NCI-H446 (cell line): ENCODE results near the gene HLCS.
A peak's percentile ranks its signal among the peaks of the same experiment; 100 is the strongest.

Experiments
- DNase-seq, 2 experiments: peaks; one replicate each; lab custom pipeline; 2025; lab: John Stamatoyannopoulos, UW

Gene HLCS

DNA sequence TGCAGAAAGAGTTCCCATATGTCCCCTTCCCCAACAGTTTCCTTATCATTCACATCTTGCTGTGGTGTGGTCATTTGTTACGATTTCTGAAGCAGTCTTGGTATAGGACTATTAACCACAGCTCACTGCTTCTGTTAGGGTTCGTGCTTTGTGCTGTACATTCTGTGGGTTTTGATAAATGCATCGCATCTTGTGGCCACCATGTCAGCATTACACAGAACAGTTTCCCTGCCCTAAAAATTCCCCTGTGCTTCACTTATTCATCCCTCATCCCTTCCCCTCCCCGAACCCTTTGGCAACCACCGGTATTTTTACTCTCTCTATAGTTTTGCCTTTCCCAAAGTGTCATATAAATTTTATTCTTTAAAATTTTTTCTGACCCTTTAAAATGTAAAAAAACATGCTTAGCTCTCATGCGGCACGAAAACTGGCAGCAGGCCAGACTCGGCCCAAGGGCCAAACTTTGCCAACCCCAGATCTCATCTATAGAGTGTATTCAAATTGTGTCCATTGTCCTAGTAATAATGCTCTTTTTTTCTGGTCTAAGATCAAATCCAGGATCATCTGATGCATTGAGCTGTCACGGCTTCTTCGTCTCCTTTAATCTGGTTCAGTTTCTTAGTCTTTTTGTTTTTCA, 189.4 kb downstream of the HLCS start:
- DNase-seq: no peak

DNA sequence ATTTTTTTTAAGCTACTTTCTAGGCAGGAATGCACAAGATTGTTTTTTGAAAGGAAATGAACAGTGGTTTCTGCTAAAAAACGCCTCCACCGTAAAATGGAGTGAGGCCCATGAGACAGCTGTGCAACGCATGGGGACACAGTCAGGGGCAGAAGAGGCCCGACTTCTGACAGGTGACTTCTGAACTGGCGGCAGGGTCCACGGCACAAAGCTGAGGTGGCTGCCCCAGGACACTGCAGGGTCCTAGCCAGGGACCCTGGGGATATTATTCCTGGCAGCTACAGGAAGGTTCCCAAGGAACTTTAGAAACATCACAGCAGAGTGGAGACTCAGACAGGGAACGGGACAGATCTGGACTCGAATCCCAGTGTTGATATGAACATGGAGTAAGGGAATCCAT, 192.5 kb downstream of the HLCS start:
- no peak for DNase-seq

DNA sequence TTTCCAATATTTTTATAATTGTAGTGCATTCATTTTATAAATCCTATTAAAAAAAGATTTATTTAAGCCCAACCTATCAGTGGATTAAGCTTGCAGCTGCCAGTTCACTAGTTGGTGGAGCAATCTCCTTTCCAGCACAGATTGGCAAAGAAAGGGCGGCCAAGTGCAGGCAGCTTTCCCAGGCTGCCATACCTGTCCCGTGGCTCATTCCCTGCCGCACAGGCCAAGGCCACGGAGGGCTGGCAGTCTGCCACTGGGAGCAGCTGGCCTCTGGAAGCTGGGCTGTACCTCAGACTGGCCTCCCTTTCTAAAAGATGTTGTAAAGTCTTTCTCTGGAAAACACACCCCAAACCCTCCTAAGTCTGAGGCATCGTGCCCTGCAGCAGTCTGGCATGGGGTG, 193.4 kb downstream of the HLCS start:
- peak; percentile 69 to 95 for DNase-seq

DNA sequence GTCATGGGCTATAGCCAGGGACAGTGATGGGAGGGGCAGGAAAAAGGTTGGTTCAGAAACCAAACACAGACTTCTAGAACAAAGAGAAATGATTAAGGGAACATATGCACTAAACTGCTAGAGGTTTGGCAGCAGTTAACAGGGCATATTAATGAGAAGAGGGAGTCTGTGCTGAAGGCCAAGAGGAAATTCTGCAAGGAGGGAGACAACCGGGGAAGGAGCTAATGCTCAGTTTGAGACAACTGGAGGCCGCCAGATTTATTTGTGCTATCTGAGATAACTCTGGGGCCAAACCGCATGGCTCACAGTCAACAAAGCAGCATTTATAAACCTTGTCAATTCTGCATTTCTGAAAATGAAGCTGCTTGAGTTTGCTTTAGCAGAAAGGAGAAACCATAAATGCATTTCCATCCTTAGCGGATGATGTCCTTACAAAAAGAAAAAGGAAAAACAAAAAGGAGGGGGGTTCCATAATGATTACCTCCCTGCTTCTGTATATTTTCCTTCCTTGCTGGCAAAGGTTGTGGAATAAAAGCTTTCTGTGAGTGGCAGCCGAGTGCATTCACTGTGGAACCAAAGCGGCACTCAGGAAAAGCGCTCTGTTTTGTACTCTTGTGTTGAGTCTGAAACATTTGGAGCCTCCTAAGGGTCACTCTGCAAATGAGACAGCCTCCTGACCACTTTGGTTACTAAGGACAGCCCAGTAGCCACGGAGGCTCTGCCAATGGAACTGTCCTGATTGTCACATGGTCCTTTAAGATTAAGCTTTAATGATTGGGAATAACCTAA, 197.2 kb downstream of the HLCS start:
- peak in 1 of 2 experiments; percentile 75 for DNase-seq

DNA sequence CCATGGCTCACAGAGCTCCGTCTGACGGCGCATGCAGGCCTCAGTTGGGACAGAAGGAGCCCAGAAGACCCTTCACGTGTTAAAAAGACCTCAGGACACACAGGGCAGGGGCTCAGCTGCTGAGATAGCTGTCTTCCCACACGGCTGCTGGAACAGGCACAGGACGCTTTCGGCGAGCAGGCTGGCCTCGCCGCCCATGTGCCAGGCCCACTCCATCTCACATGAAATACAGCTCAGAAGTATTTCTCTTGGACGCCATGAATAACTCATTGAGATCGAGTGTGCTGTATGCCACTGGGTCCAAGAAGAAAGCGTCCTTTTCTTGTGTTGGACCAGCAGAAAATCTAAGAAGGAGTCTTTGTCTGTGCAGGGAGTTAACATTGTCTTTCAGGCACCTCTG, 198.0 kb downstream of the HLCS start:
- no peak for DNase-seq

DNA sequence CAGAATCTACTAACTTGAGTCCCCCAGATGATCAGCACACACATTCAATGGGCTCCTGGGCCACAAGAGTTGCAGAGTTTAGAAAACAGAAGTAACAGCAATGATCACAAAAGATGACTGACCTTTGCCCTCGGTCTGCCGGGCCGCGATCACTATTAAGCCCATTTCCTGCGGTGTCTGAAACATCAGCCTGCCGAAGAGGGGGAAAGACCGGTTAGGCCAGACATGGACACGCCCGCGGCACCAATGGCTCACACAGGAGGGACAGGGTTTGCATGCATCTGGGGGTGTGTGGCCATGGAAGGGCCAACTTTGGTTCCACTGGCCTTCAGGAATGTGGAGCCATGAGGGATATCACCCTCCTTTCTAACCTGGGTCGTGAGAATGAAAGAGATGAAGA, 199.4 kb downstream of the HLCS start:
- no peak for DNase-seq

DNA sequence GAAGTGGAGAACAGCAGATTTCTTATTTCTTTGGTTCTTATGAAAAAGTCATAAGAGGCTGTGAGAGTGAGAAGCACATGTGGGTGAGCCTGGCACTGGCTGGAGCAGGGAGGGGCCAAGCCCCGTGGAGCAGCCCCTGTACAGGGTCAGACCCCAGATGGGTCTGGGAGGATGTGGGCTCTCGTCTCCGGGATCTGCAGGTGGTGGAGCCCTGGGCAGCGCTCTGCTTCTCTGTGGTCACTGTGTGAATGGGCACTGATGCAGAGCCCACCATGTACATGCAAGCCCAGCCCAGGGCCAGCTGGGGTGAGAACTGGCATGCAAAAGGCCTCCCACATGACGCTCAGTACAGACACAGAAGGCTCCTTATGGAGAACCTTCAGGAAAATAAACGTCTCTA, 200.0 kb downstream of the HLCS start:
- DNase-seq: no peak

DNA sequence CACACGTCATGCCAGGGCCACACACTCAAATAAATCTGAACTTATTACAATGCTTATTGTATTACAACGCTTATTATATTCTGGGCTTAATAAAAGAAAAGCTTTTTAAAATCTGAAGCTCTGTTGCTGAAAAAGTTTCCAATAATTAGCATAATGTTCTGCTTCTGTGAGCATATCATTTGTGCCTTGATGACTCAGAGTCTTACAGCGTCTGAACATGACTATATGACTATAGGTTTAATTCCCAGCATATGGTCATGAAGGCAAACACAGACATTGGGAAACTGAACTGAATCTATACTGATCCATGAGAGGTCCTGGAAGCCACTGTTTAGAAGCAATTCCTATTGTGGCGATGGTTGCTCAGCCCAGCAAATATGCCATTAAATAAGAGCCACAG, 201.2 kb downstream of the HLCS start:
- no peak for DNase-seq

DNA sequence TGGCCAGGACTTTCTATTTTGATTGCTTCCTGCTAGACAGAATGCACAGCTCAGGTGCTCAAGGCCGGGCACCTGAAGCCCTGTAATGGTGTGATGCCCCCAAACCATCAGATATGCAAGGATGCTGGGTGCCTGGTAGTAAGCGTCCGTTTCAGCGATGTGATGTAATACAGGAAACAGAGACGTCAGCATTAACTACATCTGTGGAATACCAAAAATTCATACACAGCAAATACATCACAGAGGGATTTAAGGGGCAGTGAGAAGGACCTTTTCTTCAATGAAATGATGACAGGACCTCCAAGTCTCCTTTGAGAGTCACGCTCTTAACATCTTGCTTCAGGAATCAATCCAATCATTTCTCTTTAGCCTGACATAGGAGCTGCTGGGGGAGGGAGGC, 203.2 kb downstream of the HLCS start:
- DNase-seq: no peak

DNA sequence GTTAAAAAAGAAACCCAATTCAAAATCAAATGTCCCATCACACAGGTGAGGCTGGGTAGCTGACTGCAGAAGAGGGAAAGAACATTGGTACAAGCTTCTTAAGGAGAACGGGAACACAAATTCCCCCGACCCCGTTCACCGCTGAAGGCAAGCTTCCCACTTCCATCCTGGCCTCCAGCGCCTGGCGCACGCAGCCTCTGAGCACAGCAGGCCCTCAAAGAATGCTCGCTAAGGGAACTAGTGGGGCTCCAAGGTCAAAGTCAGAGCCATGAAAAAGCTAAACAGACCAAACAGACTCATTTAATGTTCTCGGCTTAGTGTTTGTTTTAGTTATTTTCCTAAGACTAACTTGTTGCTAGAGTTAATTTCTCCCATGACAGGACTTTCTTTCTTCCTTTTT, 203.8 kb downstream of the HLCS start:
- DNase-seq: no peak

DNA sequence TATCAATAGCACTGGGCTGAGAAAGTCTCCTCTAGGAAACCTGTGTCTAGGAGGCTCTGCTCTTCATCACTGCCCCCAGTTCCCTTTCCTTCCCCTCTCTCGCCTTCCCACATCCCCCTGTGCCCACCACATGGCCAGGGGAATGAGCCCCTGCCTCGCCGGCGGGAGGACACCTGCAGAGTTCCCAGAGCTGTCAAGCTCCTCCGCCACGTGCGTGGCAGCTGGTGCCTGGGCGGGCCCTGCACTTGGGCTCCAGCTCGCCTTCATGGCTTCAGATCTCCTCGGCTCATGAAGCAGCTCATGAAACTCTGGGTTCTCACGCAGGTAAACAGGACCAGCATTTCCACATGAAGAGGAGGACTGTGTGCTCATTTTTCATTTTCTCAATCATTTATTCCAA, 204.8 kb downstream of the HLCS start:
- no peak for DNase-seq

DNA sequence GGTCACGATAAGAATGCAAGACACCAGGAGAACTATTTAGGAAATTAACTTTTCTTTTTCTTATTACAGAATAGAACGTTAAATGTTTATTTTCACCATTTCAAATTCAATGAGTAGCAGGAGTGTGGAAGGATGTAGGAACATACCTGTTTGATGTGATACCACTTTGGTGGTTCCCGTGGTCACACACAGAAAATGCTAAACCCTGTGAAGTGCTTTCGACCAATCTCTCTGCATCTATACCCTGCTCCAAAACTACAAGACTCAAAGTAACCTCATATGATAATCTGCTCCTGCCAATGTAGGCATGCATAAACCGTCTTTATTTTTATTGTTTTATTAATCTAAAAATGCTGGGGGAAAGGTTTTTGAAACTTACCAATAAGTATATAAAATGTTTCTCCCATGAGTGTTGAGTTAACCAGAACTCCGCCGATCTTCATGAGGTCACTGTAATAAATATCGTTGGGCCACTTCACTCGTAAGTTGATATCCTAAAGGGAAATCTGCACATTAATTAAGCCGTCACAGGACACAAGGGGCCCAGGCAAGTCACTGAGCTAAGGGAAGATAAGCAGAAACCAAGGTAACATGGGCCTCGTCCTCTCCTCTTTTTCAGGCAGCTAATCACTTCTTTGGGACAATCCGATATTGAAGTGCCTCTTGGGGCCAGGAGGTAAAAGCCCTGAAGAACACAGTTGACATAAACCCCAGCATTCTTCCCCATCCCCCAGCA, 207.0 kb downstream of the HLCS start:
- no peak for DNase-seq

DNA sequence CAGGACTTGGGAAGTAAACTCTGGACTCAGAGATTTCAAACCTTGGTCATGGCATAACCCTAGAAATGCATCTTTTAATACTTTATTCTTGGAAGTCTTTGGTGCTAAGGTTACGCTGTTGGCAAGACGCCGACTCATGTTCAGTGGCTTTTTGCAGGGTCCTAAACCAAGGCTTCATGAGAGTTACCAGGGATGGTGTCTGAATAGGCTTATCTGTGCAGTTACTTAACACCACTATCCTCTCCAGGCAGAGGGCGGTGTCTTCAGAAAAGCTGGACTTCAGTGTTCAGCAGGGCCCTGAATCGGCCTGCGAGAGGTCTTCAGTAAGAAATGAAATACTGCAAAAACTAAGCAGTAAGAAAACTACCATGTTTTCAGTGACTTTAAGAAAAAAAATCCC, 209.3 kb downstream of the HLCS start:
- no peak for DNase-seq

DNA sequence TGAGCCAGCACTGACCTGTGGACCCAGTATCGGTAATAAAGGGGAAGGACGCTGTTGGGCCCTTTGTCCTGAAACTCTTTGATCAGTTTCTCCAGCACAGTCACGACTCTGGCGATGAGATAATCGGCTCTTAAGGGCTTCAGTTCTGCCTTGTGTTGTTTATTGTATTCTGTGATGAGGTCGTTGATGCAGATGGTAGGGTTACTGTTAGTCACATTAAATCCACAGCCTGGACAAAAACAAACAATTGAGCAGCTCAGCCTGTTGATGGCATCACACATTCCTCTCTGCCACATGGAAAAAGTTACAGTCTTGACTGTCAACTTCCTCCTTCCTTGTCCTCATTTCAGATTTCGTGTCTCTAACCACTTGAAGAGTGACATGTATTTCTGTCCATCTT, 209.9 kb downstream of the HLCS start:
- DNase-seq: no peak

DNA sequence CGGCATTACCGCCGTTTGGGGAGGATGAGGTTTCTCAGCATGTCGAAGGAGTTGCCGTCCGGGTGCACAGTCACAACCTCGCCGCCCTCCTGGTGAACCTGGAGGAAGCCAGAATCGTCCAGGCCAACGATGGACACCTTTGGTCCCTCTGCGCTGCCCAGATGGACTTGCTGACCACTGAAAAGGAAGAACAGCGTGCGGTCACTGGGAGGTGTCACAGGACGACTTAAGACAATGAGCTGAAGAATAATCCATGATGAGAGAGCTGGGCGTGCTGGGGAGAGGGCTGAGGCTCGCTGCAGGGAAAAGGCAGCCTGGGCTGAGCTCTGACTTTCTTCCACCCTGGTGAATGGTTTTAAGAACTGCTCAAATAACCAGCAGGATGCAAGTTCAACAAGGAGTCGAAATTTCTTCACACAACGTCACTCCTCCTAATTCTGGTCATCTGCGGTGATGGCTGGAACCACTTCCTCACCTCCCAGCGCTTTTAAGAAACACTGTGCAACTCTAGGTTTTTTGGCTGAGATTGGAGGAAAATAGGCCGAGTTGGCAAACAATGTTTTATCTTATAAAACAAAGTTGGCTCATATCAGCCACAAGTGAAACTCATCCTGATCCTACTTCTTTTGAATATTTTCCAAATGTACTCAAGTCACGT, 212.1 kb downstream of the HLCS start:
- DNase-seq: no peak

DNA sequence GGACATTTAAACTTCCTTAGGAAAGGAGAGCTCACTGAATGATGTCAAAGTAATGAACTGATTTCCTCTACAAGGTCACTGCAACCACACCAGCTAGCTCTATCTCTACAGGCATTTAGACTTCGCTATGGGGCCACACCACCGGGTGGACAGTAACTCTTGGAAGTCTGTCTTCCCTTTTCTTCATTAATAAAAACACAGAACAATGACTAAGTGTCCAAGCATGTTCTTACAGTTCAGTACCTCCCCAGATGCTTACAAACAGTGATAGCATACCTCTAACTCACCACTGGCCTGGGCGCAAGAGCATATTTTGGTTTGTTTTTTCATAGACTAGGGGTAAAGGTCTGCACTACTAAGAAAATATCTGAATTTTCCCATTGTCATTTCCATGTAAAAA, 212.9 kb downstream of the HLCS start:
- DNase-seq: no peak

DNA sequence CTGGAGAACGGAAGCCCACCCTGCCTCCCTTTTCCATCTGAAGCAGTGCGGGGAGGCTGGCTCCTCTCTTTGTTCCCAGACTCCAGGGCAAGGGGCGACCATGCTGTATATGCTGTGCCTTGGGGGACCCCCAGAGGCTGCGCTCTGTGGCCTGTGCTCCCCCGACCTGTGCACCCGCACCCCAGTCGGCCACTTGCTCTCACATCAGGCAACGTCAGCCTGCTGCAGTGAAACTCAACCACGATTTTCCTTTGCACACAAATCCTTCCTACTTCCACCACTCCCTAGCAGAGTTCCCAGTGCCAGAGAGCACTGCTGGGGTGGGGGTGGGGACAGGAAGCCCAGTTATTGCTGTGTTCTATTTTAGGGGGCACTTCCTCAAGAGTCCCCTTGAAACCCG, 215.1 kb downstream of the HLCS start:
- no peak for DNase-seq

DNA sequence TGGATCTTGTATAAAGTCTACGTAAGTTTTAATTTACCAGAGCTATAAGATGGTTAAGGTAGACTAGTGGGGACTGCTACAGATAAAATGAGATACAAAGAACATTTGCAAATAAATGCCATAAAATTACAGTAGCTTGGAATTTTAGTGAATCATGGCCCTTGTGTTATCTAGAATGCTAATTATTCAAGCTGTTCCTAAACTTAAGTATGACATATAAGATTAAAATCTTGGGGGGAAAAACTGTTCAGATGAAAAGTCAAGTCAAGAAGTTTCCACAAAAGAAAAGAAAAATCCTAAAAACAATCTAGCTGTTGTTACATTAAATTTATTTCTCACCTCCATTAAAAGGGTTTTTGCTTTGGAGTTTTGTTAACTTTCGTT, 215.9 kb downstream of the HLCS start:
- no peak for DNase-seq

DNA sequence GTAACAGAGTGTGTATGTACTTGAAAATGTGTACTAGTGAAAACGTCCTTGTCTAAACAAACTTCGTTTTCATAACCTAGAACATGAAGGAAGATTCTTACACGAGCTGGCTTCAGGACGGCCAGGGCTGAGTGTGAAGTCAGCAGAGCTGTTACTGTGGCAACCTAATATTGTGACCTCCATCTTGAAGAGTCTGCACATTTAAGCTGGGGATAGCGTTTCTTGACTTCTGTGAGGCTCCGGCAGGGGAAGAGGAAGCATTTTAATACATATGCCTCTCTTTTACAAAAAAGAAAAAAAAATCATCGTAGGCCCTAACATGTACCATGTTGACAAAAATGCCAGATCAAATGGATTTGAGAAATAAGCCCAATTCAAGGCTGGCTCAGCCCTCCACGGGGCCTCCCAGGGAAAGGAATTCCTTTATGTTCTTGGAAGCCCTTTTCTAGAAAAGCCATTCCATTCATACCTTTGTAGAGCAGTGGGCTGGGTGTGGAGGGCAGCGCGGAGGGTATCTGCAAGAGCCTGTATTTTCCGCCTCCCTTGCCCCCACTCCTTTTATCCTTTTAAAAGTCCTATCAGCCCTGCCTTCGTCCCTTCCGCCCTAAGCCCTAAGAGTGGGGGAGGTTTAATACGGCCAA, 216.4 kb downstream of the HLCS start:
- DNase-seq: no peak

DNA sequence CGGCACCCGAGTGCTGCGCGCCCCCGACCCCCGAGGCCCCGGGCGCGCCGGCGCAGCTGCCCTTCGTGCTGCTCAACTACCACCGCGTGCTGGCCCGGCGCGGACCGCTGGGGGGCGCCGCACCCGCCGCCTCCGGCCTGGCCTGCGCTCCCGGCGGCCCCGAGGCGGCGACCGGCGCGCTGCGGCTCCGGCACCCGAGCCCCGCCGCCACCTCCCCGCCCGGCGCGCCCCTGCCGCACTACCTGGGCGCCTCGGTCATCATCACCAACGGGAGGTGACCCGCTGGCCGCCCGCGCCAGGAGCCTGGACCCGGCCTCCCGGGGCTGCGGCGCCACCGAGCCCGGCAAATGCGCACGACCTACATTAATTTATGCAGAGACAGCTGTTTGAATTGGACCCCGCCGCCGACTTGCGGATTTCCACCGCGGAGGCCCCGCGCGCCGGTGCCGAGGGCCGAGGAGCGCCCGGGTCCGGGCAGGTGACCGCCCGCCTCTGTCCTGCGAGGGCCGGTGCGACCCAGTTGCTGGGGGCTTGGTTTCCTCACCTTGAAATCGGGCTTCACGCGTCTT, 218.6 kb downstream of the HLCS start:
- no peak for DNase-seq

DNA sequence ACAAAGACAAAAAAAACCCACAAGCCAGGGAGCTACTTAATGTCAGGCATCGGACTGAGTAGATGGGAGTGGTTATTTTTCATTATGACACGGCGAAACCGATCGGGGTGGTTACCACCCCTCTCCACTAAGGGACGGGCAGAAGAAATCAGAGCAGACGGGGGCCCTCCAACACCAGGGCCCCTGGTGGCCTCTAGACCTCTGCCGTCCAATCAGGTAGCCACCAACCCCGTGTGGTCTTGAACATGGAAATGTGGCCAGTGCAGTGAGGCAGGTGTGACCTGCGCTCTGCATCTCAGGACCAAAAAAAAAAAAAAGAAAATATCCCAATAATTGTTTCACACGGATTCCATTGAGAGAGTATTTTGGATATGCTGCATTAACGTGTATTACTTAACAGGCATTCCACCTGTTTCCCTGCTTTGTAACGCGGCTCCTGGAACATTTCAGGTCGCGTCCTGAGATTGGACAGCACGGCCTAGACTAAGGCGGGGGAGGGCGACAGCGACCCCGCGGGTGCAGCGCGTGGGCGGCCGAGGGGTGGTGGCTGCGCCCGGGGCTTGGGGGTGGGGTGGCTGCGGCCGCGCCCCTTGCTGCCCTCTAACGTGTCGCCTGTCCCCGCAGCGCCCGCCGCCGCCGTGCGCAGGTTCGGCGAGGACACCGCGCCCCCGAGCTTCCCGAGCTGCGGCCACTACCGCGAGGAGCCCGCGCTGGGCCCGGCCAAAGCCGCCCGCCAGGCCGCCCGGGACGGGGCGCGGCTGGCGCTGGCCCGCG, 219.2 kb downstream of the HLCS start:
- no peak for DNase-seq
